Measurements from ENCODE around the gene MIB1.

Gene MIB1

DNA sequence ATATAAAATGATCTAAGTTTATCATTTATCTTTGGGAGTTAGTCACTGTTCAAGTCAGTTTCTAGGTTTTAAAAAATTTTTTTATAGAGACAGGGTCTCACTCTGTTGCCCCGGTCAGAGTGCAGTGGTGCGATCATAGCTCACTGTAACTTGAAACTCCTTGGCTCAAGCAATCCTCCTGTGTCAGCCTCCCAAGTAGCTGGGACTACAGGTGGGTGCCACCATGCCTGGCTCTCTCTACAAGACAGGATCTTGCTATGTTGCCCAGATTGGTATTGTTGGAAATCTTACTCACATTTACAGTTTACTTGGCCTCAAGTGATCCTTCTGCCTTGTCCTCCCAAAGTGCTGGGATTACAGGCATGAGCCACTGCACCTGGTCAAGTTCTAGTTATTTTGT is 74.5 kb downstream of the MIB1 start:
- DNase-seq (ENCODE audit: low spot score): no peak

DNA sequence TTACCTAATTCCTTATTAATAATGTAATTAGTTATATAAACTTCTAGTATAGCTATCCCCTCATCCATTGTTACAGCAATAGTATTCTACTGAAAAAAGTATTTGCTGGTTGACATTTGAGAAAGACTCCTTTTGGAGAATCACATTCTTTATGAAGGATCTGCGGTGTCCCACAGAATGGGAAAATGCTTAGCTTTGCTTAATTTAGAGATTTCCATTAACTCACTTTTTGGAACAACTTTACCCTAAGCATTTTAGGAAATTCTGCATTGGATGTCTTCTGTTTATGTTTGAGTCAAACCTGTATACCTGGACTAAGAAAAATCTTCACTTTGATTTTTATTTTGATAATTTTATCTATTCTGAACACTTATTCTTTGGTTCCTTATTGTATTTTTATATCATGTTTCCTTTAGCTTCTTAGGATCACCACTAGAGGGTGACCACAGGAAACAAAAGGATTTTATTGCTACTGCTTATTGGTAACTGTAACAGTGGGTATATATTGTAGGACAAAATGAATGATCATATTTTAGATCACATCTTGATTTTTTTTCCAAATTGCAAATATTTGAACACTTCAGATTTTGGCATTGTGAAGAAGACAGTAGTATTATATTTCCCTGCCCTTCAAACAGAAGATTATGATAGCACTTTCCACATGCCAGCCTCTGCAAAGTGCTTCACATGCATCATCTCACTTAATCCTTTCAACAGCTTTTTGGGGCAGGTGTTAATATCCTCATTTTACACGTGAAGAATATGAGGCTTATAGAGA is 79.6 kb downstream of the MIB1 start:
- DNase-seq (ENCODE audit: low spot score): peak; percentile 36

DNA sequence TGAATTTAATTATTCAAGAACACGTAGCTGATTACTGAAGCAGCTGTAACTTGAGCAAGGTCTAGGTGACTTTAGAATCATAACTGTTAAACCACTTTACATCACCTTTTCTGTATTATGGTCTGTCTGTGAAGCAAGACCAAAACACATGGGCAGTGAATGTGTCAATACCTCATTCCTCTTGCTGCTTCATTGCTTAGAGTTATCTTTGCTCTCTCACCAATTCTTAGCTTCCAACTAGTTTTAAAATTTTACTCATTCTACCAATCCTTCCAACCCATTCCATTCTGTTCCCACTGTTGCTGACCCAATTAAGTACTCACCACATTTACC is 80.2 kb downstream of the MIB1 start:
- no peak for DNase-seq (ENCODE audit: low spot score)

DNA sequence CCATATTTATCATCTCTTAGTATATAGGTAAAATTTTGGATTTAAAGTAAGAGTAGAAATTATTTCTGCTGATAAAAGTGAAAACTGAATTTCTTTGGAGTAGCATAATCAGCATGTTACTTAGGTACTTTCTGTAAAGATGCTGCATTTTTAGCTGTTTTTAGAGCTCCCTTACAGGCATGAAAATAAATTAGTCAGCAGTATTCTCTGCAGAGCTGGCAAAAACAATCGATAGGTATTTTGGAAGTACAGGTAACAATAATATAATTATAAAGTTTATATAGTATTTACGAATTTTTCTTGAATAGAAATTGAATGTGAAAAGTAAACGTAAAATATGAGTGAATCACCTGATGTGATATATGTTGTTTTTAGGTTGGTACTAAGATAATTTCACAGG is 83.3 kb downstream of the MIB1 start:
- no peak for DNase-seq (ENCODE audit: low spot score)

DNA sequence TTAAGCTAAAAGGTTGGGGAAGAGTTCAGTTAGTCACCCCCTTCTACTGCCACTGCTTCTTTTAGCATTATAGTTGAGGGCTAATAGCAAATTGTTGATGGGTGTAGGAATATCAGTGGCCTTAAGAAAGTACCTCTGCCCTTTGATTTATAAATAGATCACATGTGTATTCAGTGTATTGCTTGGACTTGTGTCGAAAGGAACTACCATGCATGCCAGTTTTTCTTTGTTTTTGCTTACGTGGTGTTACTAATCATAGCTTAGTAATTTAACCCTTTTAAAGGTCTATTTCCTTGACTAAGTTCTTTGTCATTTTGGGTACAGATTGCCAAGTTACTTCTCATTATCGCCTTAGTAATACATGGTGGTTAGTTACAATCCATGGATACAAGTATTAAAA is 85.6 kb downstream of the MIB1 start:
- peak; percentile 9 for DNase-seq (ENCODE audit: low spot score)

DNA sequence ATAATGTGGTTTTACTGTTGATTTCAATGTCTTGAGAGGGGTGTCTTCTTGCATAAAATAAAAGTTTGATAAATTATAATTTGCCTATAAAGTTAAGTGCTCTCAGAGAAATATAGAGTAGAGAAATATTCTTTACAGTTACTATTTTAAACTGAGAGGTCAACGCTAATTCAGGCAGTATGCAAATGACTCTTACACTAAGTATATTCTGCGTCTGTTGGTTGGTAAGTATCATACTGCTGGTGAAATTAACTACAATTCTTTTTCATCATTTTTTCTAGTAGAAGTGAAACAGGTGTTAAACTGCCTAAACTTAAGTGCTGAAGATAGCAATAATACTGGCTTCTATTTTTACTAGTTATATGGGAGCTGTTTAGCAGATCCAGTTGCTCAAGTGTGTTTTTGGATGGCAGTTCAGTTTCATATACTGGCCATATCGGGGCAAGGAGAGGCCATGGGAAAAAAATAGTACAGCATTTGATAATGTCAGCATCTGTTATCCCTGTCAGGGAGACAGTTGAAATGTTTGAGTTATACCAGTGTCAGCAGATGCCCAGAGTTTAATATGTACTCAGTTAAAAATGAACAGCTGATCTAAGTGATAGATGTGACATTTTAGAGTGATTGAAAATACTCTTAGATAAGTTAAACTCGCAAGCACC is 86.2 kb downstream of the MIB1 start:
- peak; percentile 17 for DNase-seq (ENCODE audit: low spot score)

DNA sequence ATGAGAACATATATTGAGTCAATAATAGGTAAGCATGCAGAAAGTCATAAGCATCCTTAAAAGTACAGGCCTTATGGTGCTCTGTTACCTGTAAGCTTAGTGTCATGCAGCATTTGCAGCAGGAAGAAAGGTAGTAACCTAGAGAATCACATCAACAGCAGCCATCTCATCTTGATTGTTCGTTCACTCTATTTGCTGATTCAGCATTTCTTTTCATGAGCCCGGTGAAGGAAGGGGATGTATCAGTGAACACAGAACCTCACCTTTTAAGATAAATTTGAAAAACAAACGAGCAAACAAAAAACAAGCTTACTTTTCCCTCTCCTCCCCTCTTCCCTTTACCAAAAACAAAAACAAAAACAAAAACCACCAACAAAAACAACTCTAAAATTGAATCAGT is 89.9 kb downstream of the MIB1 start:
- DNase-seq (ENCODE audit: low spot score): no peak

DNA sequence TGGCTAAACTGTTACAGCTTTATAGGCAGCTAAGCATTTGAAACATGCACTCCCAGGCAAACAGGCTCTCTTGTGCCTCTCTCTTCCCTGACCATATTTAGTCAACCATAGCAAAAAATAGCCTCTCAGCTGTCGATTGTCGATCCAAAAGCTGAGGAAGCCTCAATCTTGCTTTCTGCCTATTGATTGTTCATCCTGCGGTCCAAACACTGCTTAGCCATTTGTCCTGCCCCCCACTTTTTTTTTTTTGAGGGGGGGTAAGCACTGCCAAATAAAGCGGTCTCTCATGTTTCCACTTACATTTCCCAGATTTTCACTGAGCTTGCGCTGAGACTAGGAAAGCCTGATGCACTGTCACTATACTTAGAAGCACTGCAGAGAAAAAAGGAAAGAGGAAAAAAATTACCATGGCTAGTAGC is 90.8 kb downstream of the MIB1 start:
- no peak for DNase-seq (ENCODE audit: low spot score)

DNA sequence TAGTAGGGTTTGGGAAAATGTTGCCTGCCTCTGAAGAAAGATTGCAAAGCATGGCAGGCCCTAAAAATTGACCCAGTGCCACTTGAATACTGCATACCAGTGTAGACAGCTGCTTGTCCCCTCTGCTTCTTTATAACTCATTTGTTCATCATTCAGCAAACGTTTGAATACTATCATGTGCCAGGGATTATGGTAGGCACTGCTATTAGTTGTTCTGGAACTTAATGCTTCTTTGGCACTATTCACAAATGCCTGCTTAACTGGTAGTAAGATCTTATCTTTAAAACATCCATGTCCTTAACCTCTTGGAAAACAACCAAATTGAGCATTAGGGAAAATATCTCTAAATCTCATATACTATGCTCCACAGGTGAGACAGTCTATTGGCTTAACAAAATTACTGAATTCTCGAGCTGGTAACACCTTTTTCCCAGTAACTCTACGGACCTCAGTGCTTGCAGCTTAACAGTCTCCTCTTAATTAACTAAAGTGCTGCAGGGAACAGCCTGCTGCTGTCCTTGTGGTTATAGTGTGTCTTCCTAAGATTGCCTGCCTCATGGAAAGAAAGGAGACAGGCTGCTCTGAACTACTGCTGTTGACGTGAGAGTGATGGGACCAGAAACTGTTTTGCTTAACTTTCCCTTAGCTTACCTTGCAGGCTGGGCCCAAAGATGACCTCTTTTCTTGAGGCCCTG is 93.2 kb downstream of the MIB1 start:
- DNase-seq (ENCODE audit: low spot score): no peak

DNA sequence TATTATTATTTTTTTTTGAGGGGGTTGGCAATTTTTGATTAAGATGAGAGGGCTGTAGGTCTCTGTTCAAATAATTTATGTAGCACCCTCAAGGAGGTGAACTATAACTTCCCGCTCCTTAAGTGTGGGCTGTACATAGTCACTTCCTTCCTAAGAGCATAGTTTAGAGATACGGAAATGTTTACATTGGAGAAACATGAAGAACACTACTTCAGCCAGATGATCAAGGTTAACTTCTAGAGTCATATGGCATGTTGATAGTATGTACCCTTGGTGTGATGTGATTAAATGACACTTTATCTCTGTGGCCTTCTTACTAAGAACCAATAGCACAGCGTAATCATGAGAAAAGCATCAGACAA is 93.7 kb downstream of the MIB1 start:
- DNase-seq (ENCODE audit: low spot score): no peak

DNA sequence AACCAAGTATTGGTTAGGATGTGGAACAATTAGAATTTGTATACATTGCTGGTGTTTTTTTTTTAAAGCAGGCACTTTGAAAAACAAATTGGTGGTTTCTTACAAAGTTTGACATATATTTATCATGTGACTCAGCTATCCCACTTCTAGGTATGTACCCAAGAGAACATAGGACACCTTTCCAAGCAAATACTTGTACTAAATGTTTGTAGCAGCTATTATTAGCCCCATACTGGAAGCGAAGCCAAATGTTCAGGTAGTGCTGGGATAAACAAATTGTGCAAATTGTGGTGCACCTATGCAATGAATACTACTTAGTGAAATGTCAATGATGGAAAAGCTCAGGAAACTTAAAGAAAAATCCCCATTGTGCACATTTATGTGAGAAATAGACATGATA is 101.0 kb downstream of the MIB1 start:
- DNase-seq (ENCODE audit: low spot score): no peak

DNA sequence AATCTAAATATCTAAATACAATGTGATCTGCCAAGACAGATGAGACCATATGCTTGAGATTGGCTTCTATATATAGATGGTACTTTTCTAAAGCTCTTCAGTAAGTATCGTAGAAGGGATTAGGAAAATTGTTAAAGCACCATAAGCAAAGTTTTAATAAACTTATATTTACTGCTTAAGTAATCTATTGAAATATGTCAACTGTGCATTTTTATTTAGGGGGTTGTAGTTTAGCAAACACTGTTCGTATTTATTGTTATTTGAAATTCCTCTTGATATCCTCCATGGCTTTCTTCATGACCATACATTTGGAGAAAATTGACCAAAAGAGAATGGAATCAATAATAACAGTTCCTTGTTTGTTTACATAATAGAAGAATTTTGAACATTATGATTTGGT is 102.7 kb downstream of the MIB1 start:
- no peak for DNase-seq (ENCODE audit: low spot score)

DNA sequence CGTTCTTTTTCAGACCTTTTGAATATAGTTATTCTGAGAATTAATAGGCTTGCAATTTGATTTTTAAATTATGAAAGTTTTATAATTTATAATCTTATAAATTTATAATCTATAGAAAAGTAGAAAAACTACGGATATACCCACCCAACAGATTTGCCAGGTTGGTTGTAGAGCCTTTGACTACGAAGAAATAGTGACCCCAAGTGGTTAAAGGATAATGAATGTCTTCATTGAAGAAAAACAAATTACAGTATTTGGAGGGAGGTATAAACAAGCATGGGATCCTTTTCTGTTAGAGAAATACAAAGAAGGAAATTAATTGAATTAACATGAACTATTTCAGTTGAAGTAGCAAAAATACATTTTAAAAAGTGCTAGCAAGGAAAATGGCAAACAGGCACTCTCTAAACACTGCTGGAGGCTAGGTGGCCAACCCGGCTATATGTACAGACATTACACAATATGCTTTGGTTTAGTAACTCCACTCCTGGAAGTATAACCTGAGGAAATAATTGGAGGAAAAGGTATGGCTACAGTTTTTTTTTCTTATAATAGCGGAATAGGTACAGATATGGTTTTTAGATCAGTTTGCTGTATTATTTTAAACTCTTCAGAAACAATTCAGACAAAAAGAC is 110.9 kb downstream of the MIB1 start:
- peak; percentile 49 for DNase-seq (ENCODE audit: low spot score)

DNA sequence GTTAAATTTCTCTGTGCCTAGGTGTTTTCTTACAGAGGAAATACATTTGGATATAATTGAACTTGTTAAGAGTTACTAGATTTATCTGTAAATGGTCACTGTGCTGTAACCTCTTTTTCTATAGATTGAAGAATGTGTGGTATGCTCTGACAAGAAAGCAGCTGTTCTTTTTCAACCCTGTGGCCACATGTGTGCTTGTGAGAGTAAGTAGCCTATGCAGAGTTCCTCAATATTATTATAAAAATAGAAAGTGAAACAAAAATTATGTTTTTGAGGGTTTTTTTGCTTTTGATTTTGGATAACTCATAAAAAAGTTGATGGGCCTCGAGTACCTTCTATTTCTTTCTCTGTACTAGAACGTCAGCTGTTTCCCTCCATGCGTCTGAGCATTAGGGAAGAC is 112.4 kb downstream of the MIB1 start:
- DNase-seq (ENCODE audit: low spot score): peak; percentile 71

DNA sequence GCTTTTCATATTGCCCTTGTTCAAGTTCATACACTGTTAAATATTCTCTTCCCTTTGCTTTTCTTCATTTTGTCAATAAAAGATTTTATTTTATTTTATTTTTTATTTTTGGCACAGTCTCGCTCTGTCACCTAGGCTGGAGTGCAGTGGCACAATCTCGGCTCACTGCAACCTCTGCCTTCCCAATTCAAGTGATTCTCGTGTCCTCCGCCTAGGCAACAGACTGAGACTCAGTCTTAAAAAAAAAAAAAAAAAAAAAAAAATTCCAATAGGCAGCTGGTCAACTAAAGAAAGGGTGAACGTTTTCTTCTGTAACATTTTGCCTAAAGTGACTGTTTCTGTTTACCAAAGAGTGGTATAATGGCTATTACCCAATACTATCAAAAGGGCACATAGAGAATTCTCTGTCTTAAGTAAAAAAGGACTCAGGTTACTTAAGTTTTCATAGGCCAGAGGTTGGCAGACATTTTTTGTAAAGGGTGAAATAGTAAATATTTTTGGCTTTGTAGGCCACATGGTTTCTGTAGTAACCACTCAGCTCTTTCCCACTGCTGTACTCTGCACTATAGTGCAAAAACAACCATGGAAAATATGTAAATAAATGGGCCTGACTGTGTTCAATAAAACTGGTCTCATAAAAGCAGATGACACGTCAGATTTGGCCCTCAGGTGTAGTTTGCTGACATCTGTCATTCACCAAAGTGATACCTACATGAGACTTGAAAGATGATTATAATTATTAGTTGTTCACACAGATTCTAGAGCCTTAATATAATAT is 113.4 kb downstream of the MIB1 start:
- peak; percentile 19 for DNase-seq (ENCODE audit: low spot score)

DNA sequence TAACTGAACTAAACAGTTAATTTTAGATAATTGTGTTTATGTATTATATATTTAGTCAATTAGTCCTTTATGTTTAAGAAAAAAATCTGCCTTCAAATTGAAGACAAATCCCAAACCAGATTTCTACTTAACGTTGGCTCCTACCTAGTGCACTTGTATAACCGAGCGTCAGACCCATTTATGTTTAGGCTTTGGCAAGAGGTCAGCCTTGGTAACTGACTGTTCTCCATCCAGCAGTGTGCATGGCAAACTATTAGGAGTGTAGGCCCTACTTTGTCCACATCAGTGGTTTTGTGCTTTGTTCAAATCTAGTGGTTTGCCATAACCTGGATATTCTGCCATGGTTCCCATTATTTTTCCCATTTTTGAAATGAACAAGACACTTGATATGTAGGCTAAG is 114.8 kb downstream of the MIB1 start:
- DNase-seq (ENCODE audit: low spot score): no peak

DNA sequence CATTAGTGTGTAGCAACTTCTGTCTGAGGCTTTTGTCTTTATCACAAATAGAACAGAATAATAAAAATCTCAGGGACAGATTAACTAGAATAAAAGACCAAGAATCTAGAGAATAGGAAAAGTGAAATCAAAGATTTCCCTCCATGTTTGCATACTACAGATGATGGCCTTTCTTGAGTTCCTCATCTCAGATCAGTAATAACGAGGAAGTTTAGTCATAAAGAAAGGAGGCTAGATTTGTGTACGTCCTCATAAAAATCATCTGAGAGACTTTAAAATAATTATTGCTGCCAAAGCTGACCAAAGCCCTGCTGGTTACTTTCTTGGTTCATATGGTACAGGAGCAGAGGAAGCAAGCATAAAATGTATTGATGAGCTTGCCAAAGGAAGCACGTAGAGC is 117.3 kb downstream of the MIB1 start:
- no peak for DNase-seq (ENCODE audit: low spot score)

DNA sequence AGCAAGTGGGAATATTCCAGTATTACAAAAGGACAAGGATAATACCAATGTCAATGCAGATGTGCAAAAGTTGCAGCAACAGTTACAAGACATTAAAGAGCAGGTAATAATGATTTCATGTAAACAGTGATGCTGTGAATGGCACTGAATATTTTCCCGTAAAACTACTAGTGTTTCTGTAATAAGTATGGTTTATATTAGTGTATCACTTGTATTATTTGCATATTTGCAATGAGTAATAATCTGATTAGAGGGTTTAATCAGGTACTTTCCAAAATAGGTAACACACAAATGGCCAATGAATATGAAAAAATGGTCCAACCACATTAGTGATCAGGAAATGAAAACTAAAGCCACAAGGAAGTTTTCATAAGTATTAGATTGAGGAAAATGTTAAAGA is 118.0 kb downstream of the MIB1 start:
- no peak for DNase-seq (ENCODE audit: low spot score)

DNA sequence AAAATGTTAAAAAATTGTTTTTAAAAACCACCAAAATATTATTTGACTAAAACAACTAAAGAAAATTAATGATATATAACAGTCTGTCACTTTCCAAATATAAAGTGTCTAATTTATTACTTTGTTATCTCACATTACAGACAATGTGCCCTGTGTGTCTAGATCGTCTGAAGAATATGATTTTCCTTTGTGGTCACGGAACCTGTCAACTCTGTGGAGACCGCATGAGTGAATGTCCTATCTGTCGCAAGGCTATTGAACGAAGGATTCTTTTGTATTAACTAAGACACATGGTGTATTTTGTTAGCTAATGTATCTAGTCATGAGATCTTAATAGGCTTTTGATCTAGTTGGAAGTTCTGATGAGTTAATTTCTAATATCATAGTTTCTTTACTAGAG is 123.8 kb downstream of the MIB1 start:
- no peak for DNase-seq (ENCODE audit: low spot score)

DNA sequence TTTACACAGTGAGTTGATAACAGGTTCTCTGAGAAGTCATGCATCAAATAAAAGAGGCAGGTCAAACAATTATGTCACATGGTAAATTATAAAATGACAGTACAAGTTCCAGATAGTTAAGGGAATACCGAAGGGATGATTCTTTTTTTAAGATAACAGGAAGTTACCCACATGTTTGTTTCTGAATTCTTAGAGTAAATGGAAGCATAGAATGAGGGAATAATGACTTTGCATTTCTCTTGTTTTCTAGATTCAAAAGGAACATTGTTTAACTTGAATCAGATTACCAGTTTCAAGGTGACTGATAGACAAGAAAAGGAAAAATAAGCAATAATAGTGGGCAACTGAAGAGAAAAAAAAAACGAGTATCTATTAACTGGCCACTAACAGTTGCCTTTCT is 124.5 kb downstream of the MIB1 start:
- DNase-seq (ENCODE audit: low spot score): no peak

DNA sequence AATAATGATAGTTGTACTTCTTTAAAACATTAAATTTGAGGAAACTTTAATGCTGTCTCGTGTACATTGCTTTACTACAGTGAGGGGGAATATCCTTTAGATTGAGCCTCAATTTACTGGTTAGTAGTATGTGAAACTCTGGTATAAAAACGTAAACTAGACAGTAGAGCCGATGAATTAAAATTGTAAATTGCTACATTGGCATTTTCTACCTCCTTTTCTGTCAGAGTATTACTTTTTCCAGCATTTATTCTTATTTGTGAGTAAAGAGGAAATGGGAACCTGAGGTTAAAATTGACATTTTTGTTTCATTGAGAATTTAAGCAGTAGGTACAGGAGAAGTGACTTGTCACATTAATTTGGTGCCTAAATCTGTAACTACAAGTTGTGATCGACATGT is 128.2 kb downstream of the MIB1 start:
- DNase-seq (ENCODE audit: low spot score): no peak

DNA sequence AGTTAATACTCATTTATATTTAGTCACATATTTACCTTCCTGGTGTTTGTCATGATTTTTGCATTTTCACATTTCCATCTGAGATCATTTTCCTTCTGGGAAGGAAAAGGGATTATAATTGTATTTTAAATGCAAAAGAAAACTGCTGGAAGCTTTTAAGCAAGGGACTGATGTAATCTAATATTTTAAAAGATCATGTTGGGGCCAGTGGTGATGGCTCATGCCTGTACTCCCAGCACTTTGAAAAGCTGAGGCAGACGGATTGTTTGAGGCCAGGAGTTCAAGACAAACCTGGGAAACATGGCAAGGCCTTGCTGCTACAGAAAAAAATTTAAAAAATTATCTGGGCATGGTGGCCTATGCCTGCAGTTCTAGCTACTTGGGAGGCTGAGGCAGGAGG is 149.0 kb downstream of the MIB1 start:
- DNase-seq (ENCODE audit: low spot score): no peak
